ENCODE results near the gene RCC1.
"Not testable (repeated sequence)": the region's sequence is repeated elsewhere in the genome, so short reads cannot be mapped to it uniquely, and the experiment has no call there.

Gene RCC1

DNA sequence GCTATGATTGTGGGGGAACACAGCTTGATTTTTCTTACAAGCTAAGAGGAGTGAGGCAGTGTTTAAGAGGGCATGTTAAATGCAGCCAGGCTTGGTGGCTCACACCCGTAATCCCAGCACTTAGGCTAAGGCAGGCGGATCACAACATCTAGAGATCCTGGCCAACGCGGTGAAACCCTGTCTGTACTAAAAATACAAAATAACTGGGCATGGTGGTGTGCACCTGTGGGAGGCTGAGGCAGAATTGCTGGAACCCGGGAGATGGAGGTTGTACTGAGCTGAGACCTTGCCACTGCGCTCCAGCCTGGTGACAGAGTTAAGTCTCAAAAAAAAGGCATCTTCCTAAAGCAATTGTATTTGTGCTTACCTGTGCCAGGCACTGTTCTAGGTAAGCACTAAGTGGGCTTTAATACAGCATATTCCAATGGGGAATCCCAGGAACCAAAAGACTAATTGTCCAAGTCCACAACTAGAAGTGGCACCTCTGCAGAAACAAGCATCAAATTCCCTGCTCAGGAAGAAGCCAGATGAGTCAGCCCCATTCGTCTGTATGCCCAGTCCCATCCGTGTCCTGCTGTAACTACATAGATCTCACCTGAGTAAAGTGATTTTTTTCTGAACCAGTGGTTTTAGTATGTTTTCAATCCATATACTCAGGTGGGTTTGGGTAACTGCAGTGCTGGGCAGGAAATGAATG lies 4.6 kb downstream of the RCC1 start:
- DNase-seq (ENCODE audit: low read depth, low spot score): no peak
- H3K27ac ChIP-seq: peak overlapping the region; percentile 98

DNA sequence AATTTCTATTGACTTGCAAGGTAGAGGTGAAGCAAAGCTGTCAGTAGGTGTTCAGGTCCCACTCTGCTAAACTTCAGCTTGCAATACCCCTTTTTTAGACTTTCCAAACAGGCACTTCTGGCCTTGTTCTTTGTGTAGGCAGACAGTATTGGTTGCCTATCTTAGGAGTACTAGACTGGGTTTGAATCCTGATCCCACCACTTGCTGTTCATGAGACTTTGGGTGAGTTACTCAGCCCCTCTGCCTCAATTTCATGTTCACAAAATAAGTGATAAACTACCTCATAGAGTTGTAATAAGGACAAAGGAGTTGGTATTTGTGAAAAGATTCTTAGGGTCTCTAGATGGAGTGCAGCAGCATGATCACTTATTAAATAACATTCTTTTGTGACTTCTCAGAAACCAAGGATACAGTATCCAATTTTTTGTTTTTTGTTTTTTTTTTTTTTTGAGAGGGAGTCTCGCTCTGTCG lies 5.2 kb downstream of the RCC1 start:
- H3K27ac ChIP-seq: peak overlapping the region; percentile 98
- no peak for DNase-seq (ENCODE audit: low read depth, low spot score)

DNA sequence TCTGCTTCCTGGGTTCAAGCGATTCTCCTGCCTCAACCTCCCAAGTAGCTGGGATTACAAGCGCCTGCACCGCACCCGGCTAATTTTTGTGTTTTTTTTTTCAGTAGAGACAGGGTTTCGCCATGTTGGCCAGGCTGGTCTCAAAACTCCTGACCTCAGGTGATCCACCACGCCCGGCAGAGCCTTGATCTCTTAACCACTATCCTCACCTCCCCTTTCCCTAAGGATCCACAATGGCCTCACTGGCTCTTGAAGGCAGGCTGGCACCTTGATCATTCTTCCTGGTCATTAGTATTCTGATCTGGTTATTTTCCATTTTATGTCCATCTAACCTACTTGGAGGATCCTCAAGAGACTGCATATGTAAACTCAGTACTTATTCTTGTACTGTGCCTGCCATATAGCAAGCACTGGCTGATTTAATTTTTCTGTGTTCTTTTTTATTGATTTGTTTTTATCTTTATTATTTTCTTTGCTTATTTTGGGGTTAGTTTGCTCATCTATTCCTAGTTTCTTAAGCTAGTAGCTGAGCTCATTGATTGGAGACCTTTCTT lies 6.3 kb downstream of the RCC1 start:
- DNase-seq (ENCODE audit: low read depth, low spot score): no peak
- peak overlapping the region; percentile 98 for H3K27ac ChIP-seq

DNA sequence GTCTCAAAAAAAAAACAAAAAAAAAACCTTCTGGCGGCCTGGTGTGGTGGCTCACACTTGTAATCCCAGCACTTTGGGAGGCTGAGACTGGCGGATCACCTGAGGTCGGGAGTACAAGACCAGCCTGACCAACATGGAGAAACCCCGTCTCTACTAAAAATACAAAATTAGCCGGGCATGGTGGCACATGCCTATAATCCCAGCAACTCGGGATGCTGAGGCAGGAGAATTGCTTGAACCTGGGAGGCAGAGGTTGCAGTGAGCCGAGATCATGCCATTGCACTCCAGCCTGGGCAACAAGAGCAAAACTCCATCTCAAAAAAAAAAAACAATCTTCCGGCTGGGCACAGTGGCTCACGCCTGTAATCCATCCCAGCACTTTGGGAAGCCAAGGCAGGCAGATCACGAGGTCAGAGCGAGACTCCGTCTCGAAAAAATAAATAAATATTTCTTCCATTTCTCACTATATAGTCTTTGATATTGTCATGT lies 8.6 kb downstream of the RCC1 start:
- H3K27ac ChIP-seq: peak overlapping the region; percentile 98
- not testable (repeated sequence) for DNase-seq (ENCODE audit: low read depth, low spot score)

DNA sequence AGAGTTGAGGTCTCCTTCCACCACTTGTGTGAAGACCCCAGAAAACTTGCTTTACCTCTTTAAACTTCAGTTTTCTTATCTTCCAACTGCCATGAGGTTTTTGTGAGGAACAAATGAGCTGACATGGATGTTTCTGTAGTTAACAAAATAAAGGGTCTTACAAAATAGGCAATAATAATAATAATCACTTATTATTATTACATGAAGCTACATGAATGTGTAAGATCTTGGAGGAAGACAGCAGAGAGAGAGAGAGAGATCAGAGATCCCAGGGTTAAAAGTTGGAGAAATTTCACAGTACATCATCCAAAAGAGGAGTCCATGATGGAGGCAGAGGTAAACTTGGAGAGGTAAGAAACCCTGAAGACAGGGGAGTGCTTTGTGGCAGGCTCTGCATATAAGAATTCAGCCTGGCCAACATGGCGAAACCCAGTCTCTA lies 10.7 kb downstream of the RCC1 start:
- no peak for DNase-seq (ENCODE audit: low read depth, low spot score)
- peak overlapping the region; percentile 98 for H3K27ac ChIP-seq

DNA sequence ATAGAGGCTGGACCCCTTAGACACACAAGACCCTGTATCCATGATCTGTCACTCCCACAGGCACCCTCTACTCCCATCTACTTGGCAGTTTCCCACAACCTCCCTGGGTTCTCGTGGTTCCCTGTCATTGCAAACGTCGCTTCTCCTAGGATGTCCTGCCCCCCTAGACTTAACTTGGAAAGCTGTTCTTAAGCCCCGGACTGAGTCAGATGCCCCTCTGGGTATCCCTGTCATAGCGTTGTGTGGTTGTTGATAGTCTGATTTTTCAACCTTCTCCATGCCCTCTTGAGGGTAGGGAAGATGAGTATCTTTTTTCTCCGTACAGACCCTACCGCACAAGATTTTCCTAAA lies 11.8 kb downstream of the RCC1 start:
- DNase-seq (ENCODE audit: low read depth, low spot score): no peak
- peak overlapping the region; percentile 98 for H3K27ac ChIP-seq

DNA sequence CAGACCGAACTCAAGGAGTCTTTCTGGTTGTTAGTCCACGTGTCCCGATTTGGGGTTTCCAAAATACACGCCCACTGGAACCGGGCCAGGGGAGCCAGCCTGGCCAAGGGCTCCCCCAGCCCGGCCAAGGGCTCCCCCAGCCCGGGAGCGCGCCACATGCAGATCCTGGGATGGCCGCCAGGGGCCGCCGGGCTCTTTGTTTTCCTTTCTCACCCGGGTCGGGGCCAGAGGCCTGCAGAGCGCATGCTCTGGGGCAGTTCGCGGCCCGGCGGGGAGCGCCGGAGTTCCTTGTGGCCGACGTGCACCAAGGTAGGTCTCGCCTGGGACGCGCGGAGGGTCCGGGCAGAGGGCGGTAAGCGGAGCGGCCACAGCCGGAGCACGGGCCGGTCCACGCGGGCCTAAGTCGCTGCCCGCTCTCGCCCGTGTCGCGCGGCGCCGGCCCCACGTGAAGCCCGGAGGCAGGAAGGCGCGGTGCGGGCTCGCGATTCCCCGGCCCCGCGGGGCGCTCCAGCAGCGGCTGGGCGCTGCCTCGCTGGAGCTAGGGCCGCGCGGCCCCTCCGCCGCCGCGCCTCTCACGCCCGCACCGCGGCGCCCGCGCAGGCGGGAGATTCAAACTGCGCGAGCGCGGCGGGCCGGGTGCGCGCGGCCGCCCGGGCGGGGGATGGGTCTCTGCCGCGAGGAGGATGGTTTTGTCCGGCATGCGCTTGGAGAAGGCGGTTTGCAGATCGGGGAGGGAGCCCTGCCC lies 12.3 kb downstream of the RCC1 start:
- DNase-seq (ENCODE audit: low read depth, low spot score): no peak
- H3K27ac ChIP-seq: peak overlapping the region; percentile 98

DNA sequence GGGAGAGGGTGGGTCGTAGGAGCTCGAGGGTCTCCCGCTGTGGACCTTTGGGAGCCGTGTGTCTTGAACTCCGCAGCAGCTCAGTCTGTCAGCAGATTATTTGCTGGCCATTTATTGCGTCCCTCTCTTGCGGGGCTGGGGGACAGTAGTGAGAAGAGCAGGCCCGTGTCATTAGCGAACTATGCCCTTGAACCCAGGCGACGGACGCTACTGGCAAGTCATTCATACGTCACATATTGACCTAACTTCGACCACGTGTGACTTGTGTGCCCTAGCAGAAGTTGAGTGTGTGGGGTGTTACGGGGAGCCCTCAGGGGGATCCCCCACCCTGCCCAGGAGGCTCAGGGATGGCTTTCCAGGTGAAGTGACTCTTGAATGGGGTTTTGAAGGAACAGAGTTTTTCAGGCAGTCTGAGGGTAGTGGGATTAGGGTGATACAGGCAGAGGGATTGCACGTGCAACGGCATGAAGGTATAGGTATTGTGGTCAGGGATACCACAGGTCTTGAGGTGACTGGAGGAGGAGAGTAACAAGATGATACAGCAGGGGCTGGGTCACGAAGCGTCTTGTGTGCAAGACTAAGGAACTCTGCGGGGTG lies 13.0 kb downstream of the RCC1 start:
- peak overlapping the region; percentile 98 for H3K27ac ChIP-seq
- DNase-seq (ENCODE audit: low read depth, low spot score): no peak

DNA sequence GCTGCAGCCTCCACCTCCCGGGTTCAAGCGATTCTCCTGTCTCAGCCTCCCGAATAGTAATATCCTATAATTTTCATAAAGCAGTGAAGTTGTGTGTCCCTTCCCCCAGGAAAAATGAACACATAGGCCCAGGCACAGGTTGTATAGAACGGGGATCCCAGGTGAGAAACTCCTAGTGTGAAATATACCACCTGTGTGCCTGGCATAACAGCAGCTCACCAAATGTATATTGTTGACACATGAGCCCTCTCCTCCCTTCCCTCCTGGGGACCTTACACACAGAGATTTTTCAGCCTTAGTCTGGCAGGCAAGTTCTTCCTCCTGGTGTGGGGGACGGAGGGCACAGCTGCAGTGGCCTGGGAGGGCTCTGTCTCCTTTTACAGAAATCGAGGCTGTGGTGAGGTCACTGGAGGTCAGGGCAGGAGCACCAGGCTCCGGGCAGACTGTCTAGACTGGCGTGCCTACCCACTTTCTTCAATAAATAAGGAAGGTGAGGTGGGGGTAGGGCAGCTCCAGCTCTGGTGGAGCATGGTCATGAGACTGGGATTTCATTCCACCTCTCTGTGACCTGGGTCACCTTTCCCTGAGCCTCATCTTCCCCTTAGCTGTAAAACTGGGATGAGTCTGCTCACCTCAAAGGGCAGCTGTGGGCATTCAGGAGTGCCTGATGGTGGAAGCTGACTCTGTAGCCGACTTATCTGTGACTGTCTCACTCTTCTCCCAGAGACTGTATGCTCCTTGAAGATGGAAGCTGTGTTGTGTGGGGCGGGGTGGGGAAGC lies 14.3 kb downstream of the RCC1 start:
- DNase-seq (ENCODE audit: low read depth, low spot score): no peak
- H3K27ac ChIP-seq: no peak overlapping the region

DNA sequence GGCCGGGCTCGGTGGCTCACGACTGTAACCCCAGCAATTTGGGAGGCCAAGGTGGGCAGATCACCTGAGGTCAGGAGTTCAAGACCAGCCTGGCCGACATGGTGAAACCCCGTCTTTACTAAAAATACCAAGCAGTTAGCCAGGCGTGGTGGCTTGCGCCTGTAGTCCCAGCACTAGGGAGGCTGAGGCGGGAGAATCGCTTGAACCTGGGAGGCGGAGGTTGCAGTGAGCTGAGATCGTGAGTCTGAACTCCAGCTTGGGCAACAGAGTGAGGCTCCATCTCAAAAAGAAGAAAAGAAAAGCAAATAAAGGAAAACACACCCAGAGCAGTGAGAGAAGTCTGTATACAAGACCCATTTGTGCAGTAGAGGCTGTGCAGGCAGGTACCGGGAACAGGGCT lies 15.0 kb downstream of the RCC1 start:
- H3K27ac ChIP-seq; DNase-seq (ENCODE audit: low read depth, low spot score): not testable (repeated sequence)

DNA sequence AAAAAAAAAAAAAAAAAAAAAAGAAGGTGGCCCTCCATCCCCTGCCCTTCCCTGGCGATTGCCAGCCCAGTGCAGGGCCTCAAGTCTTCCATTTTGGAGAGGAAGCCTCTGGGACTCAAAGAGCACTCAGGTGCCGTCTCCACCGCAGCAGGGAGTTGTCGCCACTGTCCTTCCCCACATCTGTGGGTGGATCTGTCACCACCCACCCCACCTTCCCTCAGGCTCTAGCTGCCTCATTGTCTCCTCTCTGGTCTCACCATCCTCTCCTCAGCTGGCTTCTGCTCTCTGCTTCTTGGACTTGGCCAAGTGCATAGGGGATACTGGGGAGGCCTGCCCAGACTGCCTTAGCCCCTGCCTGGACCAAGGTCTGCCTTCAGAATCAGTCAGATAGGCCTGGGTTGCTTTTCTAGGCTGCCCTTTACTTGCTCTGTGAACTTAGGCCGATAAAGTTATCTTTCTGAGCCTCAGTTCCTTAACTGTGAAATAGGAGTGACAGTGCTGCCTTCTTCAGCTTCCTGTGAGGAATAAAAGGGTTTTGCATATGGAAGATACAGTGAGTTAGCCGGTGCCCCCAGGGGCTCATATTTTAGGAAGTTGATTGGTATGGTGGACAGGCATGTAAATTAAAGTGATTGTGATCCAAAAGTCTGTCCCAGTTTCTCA lies 15.8 kb downstream of the RCC1 start:
- H3K27ac ChIP-seq: no peak overlapping the region
- DNase-seq (ENCODE audit: low read depth, low spot score): no peak

DNA sequence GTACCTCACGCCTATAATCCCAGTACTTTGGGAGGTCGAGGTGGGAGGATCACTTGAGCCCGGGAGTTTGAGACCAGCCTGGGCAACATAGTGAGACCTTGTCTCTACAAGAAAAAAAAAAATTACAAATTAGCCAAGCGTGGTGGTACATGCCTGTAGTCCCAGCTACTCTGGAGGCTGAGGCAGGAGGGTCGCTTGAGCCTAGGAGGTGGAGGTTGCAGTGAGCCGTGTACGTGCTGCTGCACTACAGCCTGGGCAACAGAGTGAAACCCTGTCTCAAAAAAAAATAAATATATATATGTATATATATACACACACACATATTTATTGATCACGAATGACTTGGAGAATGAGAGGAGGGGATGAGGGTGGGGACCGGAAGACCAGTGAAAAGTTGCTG lies 16.7 kb downstream of the RCC1 start:
- H3K27ac ChIP-seq; DNase-seq (ENCODE audit: low read depth, low spot score): not testable (repeated sequence)

DNA sequence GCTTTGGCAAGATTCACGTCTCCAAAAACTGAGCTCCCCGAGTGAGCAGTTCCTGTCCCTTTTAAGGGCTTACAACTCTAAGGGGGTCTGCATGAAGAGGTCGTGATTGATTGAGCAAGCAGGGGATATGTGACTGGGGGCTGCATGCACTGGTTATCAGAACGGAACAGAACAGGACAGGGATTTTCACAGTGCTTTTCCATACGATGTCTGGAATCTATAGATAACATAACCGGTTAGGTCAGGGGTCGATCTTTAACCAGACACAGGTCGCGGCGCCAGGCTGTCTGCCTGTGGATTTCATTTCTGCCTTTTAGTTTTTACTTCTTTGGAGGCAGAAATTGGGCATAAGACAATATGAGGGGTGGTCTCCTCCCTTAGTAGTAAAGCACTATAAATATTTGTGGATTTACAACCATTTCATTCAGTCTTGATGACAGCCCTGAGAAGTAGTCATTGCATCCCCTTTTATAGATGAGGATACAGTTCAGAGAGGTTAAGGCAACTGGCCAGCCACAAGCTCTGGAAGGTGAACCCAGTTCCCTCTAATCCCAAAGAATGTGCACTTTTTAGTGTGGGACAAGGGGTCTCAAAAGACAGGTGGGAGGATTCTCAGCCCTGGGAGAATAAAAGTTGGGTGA lies 19.3 kb downstream of the RCC1 start:
- DNase-seq (ENCODE audit: low read depth, low spot score): not testable (repeated sequence)
- peak overlapping the region; percentile 66 for H3K27ac ChIP-seq

DNA sequence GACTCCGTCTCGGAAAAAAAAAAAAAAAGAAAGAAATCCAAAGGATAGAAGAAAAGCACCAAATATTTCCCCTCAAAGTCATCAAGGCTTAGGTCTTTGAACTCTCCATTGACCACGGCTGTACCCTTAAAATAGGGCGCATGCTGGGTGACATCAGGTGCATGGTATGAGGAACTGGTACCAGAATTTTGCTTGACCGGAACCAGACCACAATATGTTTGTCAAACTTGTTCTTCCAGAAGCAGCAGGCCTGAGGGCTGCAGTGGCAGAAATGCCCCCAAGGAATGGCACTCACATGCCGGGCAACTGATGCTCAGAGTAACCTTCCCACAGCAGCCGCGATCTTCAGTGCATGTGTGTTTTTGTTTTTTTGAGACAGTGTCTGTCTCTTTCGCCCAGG lies 21.0 kb downstream of the RCC1 start:
- peak overlapping the region; percentile 66 for H3K27ac ChIP-seq
- no peak for DNase-seq (ENCODE audit: low read depth, low spot score)

DNA sequence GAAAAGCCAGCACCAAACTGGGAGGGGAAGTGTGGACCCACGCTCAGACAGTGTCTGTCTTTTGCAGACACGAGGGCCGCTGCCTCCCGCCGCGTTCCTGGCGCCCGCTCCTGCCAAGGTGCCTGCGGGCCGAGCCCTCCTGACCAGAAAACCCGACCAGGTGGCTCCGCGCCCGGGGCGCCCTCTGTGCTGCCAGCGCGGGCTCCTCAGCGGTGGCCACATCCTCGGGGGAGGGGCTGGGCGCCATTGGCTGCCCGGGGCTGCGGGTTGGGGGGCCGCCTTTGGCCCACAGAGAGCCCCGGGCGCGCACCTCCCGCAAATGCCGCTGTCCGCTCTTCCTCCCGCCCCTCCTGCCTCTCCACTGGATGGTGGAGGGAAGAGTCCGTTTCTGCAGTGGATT lies 24.6 kb downstream of the RCC1 start:
- no peak for DNase-seq (ENCODE audit: low read depth, low spot score)
- no peak overlapping the region for H3K27ac ChIP-seq

DNA sequence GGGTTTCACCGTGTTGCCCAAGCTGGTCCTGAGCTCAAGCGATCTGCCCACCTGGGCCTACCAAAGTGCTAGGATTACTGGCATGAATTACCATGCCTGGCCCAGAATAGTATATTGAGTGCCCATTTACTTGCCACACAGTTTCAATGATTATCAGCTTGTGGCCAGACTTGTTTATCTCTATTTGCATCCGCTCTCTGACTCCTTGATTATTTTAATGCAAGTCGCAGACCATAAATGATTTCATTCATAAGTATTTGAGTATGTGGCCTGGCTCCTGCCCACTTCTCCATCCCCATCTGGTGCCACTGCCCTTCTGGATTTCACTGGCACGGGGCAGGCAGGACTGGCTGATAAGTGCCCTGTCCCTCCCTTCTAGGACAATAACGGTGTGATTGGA lies 28.8 kb downstream of the RCC1 start:
- DNase-seq (ENCODE audit: low read depth, low spot score): no peak

DNA sequence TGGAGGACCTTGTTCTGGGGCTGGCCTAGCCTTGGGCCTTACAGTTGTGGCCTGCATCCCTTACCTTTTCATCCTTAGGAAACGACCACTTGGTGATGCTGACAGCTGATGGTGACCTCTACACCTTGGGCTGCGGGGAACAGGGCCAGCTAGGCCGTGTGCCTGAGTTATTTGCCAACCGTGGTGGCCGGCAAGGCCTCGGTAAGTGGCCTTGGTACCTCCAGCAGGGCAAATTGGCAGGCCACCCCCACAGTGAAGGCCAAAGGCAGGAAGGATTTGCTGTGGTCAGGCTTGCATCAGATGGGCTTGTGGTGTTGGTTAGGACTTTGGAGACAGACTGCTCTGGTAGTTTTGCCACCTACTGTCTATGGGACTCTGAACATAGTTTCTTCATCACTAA lies 29.3 kb downstream of the RCC1 start:
- H3K27ac ChIP-seq: no peak overlapping the region
- no peak for DNase-seq (ENCODE audit: low read depth, low spot score)

More for the DNA sequence above, 28.8 kb downstream of the RCC1 start:
- no peak overlapping the region for H3K27ac ChIP-seq

DNA sequence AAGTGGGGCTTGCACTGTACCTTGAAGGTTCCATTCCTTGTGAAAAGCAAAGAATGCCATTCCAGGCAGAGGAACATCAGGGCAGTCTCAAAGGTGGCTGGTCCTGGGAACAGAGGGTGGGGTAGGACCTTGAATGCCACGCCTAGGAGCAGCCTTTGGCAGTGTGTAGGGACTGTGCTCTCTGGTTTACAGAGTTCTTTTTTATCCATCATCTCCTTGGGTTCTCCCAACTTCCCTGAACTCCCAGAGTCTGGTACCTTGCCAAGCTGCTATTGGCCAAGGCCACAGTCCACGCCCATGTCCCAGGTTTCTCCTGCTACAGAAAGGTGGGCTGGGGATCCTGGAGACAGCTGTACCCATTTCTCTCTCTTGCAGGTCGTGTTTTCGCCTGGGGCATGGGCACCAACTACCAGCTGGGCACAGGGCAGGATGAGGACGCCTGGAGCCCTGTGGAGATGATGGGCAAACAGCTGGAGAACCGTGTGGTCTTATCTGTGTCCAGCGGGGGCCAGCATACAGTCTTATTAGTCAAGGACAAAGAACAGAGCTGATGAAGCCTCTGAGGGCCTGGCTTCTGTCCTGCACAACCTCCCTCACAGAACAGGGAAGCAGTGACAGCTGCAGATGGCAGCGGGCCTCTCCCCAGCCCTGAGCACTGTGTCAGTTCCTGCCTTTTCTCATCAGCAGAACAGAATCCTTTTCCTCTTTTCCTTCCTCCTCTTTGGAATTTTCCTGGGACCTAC lies 31.8 kb downstream of the RCC1 start:
- DNase-seq (ENCODE audit: low read depth, low spot score): no peak
- H3K27ac ChIP-seq: no peak overlapping the region
